Muscle layer of colon (tissue), 2 donors: ENCODE data around the gene TMEM256.
A peak's percentile ranks its signal among the peaks of the same experiment; 100 is the strongest.

ENCODE experiments used
- H3K27ac ChIP-seq: one replicate; pipeline ENCODE4 v1.7.0; 2013; ENCODE audit warnings: low read depth, mild to moderate bottlenecking, low read length, moderate library complexity
- H3K27me3 ChIP-seq, 2 donors: one replicate each; pipeline ENCODE4 v1.7.0; 2013; ENCODE audit warnings: low read length in 2 of 2, mild to moderate bottlenecking in 2 of 2; ENCODE audit not compliant: insufficient read depth in 2 of 2, control insufficient read depth in 1 of 2
- H3K36me3 ChIP-seq: one replicate; pipeline ENCODE4 v1.7.0; 2013; ENCODE audit warnings: mild to moderate bottlenecking, low read length; ENCODE audit not compliant: insufficient read depth
- H3K4me1 ChIP-seq: one replicate; pipeline ENCODE4 v1.7.0; 2013; ENCODE audit warnings: mild to moderate bottlenecking, low read length; ENCODE audit not compliant: insufficient read depth
- H3K4me3 ChIP-seq, 2 donors: one replicate each; pipeline ENCODE4 v1.7.0; 2013; ENCODE audit warnings: low read length in 2 of 2, low read depth in 1 of 2, mild to moderate bottlenecking in 1 of 2, moderate library complexity in 1 of 2
- H3K9ac ChIP-seq: one replicate; pipeline ENCODE4 v1.7.0; 2013; ENCODE audit warnings: low read length
- H3K9me3 ChIP-seq: one replicate; pipeline ENCODE4 v1.7.0; 2013; ENCODE audit warnings: mild to moderate bottlenecking, low read length
- donor health status: abdominal sarcoma.
- donor health status: Adenocarcinoma of cecum.

The TMEM256 gene

GRCh38 chr17:7389924-7390910 lies 13.7 kb downstream of the TMEM256 start:
- Histone ChIP-seq H3K4me3 (no peak overlapping the region), H3K4me1 (peaks cover 8% of the 10 kb centered on the region), H3K36me3 (peaks cover 6% of the 10 kb centered on the region), H3K27me3 (no peaks in the 10 kb centered on the region), H3K27ac (no peak overlapping the region), H3K9ac (no peak overlapping the region), H3K9me3 (no peaks in the 10 kb centered on the region)

GRCh38 chr17:7388856-7389255 lies 15.0 kb downstream of the TMEM256 start:
- H3K9me3 ChIP-seq: no peaks in the 10 kb centered on the region
- no peaks in the 10 kb centered on the region for H3K27me3 ChIP-seq
- H3K9ac ChIP-seq: no peak overlapping the region
- H3K36me3 ChIP-seq: peaks cover 6% of the 10 kb centered on the region
- H3K27ac ChIP-seq: no peak overlapping the region
- H3K4me1 ChIP-seq: peaks cover 8% of the 10 kb centered on the region
- no peak overlapping the region for H3K4me3 ChIP-seq

- Histone ChIP-seq H3K27me3 (no peaks in the 10 kb centered on the region), H3K27ac (peak overlapping the region; percentile 39), H3K36me3 (no peaks in the 10 kb centered on the region), H3K4me1 (peaks cover 21% of the 10 kb centered on the region), H3K9me3 (no peaks in the 10 kb centered on the region), H3K4me3 (peak overlapping the region; percentile 48 to 56), H3K9ac (no peak overlapping the region)
Observed at GRCh38 chr17:7384489-7385081, 19.3 kb downstream of the TMEM256 start.

- no peak overlapping the region for H3K9ac ChIP-seq
- no peaks in the 10 kb centered on the region for H3K27me3 ChIP-seq
- H3K9me3 ChIP-seq: no peaks in the 10 kb centered on the region
- peaks cover 21% of the 10 kb centered on the region for H3K4me1 ChIP-seq
- peak overlapping the region; percentile 48 to 56 for H3K4me3 ChIP-seq
- no peaks in the 10 kb centered on the region for H3K36me3 ChIP-seq
- H3K27ac ChIP-seq: peak overlapping the region; percentile 39
Observed at GRCh38 chr17:7383742-7384488, 20.0 kb downstream of the TMEM256 start.

GRCh38 chr17:7383371-7383741 lies 20.5 kb downstream of the TMEM256 start:
- Histone ChIP-seq H3K27me3 (no peaks in the 10 kb centered on the region), H3K9ac (no peak overlapping the region), H3K4me3 (peak overlapping the region; percentile 48 to 56), H3K9me3 (no peaks in the 10 kb centered on the region), H3K27ac (no peak overlapping the region), H3K4me1 (peaks cover 21% of the 10 kb centered on the region), H3K36me3 (no peaks in the 10 kb centered on the region)

- no peak overlapping the region for H3K27ac ChIP-seq
- peaks cover 21% of the 10 kb centered on the region for H3K4me1 ChIP-seq
- H3K36me3 ChIP-seq: no peaks in the 10 kb centered on the region
- no peak overlapping the region for H3K9ac ChIP-seq
- H3K9me3 ChIP-seq: no peaks in the 10 kb centered on the region
- no peak overlapping the region for H3K4me3 ChIP-seq
- H3K27me3 ChIP-seq: no peaks in the 10 kb centered on the region
Observed at GRCh38 chr17:7382901-7383300, 21.0 kb downstream of the TMEM256 start.

- Histone ChIP-seq H3K4me3 (peak within 1 kb of the TSS; percentile 57 to 69), H3K4me1 (peaks cover 21% of the 10 kb centered on the region), H3K9ac (no peak within 1 kb of the TSS), H3K27ac (peak within 1 kb of the TSS; percentile 37), H3K27me3 (no peaks in the 10 kb centered on the region), H3K9me3 (no peaks in the 10 kb centered on the region), H3K36me3 (no peaks in the 10 kb centered on the region)
Observed at GRCh38 chr17:7380855-7381683, 22.8 kb downstream of the TMEM256 start, which contains the start of gene TNK1. TSS of gene TNK1 (plus strand) at chr17:7381089. CDS start at chr17:7382927, 1,838 bp downstream.

GRCh38 chr17:7380321-7380720 lies 23.6 kb downstream of the TMEM256 start:
- Histone ChIP-seq H3K27me3 (no peaks in the 10 kb centered on the region), H3K4me3 (peak overlapping the region; percentile 57 to 69), H3K4me1 (peaks cover 21% of the 10 kb centered on the region), H3K27ac (peak overlapping the region; percentile 37), H3K9me3 (no peaks in the 10 kb centered on the region), H3K9ac (no peak overlapping the region), H3K36me3 (no peaks in the 10 kb centered on the region)

- H3K36me3 ChIP-seq: no peaks in the 10 kb centered on the region
- H3K27ac ChIP-seq: no peak overlapping the region
- H3K4me3 ChIP-seq: no peak overlapping the region
- peaks cover 21% of the 10 kb centered on the region for H3K4me1 ChIP-seq
- no peaks in the 10 kb centered on the region for H3K9me3 ChIP-seq
- no peak overlapping the region for H3K9ac ChIP-seq
- no peaks in the 10 kb centered on the region for H3K27me3 ChIP-seq
Observed at GRCh38 chr17:7379134-7379533, 24.8 kb downstream of the TMEM256 start.

- H3K4me3 ChIP-seq: no peak overlapping the region
- H3K9ac ChIP-seq: no peak overlapping the region
- H3K9me3 ChIP-seq: no peaks in the 10 kb centered on the region
- no peaks in the 10 kb centered on the region for H3K36me3 ChIP-seq
- no peaks in the 10 kb centered on the region for H3K27me3 ChIP-seq
- H3K27ac ChIP-seq: no peak overlapping the region
- no peaks in the 10 kb centered on the region for H3K4me1 ChIP-seq
Observed at GRCh38 chr17:7374353-7374752, 29.5 kb downstream of the TMEM256 start.
